ENCODE results near the gene SSTR4.

SSTR4 gene

GRCh38 chr20:23007886-23008655 lies 27.0 kb upstream of the SSTR4 start:
- no peak for TF ChIP-seq CTCF (IDR thresholded peaks at IDR 0.05; ENCODE audit: insufficient read depth, low read depth, low read length, missing control alignments)
- no peak for DNase-seq (ENCODE audit: low read depth)
- no peak overlapping the region for H3K4me3 ChIP-seq (ENCODE audit: low read depth, low read length)

DNA sequence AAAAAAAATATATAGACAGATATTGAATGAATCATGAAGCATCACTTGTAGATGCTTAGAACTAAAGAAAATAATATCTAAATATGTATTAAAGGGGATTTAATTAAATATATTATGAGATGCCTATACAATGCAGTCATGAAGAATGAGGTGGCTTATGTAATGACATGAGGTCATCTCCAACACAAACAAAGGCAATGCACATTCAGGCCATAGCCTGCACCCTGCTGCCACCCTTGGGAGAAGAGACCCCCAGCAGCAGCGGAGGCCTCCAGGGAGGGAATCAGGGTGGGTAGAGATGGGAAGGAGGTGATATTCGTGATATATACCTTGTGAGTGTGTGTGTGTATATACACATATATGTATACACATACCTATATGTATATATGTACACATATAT lies 26.4 kb upstream of the SSTR4 start:
- no peak overlapping the region for H3K4me3 ChIP-seq (ENCODE audit: low read depth, low read length)
- DNase-seq (ENCODE audit: low read depth) = no peak
- no peak for TF ChIP-seq CTCF (IDR thresholded peaks at IDR 0.05; ENCODE audit: insufficient read depth, low read depth, low read length, missing control alignments)

DNA sequence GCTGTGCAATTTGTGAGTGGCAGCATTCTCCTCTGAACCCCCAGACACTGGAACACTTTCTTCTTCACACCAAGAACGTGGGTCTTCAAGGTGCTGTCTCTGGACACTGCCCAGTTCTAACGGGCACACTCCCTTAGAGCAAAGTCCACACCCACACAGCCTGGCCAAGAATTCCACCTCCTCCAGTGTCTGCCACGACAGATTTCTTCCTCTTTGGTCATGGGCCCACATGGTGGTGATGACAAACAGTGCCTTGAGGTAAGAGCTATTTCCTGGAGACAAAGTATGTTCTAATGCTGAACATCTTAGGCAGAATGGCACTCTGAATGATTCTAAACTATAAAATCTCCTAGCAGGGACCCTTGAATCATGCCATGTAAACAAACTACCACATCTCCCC lies 25.5 kb upstream of the SSTR4 start:
- H3K4me3 ChIP-seq (ENCODE audit: low read depth, low read length) = no peak overlapping the region
- no peak for TF ChIP-seq CTCF (IDR thresholded peaks at IDR 0.05; ENCODE audit: insufficient read depth, low read depth, low read length, missing control alignments)
- no peak for DNase-seq (ENCODE audit: low read depth)

DNA sequence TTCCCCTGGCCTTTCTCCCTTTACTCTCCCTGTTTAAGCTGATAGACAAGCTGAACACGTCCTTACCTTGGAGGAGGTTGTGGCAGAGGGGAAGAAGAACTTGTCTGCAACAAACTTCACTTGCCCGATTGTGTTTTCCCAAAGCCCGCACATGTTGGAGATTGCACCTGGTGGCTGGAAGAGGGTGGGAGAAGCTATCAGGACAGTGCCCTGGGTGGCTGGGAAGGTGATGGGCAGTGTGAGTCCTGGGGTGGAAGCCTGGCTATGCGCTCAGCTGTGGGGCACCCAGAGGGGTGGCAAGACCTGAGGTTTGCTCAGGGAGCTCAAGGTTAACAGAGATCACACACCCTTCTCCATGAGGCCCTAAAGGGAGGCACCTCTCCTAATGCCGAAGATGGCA lies 25.0 kb upstream of the SSTR4 start:
- DNase-seq (ENCODE audit: low read depth) = no peak
- no peak for TF ChIP-seq CTCF (IDR thresholded peaks at IDR 0.05; ENCODE audit: insufficient read depth, low read depth, low read length, missing control alignments)
- no peak overlapping the region for H3K4me3 ChIP-seq (ENCODE audit: low read depth, low read length)

GRCh38 chr20:23011008-23011721 lies 23.9 kb upstream of the SSTR4 start:
- no peak for TF ChIP-seq CTCF (IDR thresholded peaks at IDR 0.05; ENCODE audit: insufficient read depth, low read depth, low read length, missing control alignments)
- H3K4me3 ChIP-seq (ENCODE audit: low read depth, low read length) = no peak overlapping the region
- DNase-seq (ENCODE audit: low read depth) = no peak

DNA sequence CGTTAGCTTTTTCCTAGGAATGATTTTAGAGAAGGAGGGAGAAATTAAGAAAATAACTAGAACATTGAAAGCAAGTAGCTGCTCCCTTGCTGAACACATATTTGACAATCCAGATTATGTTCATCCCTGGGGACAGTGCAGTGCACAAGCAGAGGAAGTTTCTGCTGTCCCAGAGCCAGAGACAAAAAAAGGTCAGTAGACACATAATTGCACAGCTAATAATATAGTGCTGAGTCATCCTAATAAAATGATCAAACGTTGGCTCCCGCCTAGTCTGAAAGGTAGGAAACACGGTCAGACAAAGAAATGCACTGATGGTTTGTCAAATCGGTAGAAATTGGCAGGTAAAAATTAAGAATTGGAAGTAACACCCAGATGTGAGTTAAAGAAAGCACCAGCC lies 21.7 kb upstream of the SSTR4 start:
- DNase-seq (ENCODE audit: low read depth) = no peak
- H3K4me3 ChIP-seq (ENCODE audit: low read depth, low read length) = no peak overlapping the region
- TF ChIP-seq CTCF (IDR thresholded peaks at IDR 0.05; ENCODE audit: insufficient read depth, low read depth, low read length, missing control alignments) = no peak
